LNCAP (cell line): ENCODE data around the gene CNTNAP4.

Experiments used
- TF ChIP-seq, protein P1 (sequence below): fragments of 450-650 bp; IDR thresholded peaks from 2 replicates; pipeline ENCODE4 v1.5.1; 2017; ENCODE audit warnings: mild to moderate bottlenecking

The CNTNAP4 gene

DNA sequence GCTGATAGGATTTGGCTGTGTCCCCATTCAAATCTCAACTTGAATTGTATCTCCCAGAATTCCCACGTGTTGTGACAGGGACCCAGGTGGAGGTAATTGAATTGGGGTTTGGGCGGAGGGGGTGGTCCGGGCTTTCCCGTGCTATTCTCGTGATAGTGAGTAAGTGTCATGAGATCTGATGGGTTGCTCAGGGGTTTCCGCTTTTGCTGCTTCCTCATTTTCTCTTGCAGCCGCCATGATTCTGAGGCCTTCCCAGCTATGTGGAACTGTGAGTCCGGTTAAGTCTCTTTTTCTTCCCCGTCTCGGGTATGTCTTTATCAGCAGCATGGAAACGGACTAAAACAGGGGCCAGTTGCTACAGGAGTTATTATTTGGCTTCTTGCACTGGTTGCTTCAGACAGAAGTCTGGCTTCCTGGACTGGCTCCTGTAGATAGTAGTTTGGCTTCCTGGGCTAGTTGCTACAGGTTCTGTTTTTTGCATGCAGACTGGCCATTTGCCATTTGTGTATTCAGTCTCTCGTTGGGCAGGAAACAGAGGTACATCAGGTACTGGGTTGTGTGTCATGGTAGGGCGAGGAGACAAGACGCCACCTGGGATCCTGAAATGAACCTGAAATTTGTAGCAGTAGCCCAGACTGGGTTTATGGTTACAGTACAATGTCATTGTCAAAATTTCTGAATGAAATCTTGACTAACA is 32.6 kb downstream of the CNTNAP4 start:
- TF ChIP-seq, protein P1, sequence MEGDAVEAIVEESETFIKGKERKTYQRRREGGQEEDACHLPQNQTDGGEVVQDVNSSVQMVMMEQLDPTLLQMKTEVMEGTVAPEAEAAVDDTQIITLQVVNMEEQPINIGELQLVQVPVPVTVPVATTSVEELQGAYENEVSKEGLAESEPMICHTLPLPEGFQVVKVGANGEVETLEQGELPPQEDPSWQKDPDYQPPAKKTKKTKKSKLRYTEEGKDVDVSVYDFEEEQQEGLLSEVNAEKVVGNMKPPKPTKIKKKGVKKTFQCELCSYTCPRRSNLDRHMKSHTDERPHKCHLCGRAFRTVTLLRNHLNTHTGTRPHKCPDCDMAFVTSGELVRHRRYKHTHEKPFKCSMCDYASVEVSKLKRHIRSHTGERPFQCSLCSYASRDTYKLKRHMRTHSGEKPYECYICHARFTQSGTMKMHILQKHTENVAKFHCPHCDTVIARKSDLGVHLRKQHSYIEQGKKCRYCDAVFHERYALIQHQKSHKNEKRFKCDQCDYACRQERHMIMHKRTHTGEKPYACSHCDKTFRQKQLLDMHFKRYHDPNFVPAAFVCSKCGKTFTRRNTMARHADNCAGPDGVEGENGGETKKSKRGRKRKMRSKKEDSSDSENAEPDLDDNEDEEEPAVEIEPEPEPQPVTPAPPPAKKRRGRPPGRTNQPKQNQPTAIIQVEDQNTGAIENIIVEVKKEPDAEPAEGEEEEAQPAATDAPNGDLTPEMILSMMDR: no peak

DNA sequence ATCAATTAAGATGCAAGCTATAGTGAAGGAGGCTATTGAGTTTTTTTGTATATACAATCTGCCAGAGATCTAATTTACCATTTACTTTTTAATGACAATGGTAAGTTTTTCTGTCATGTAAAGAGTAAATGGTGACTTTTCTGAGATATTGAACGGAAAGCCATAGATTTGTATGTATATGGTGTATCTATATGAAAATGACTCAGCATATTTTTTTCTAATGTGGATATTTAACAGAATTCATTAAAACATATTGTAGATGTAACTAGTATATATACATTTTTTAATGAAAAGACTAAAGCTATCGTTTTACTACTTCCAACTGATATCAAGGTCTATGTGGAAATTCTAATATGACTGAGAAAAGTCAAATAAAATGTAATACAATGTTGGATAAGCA is 34.1 kb downstream of the CNTNAP4 start:
- TF ChIP-seq, protein P1: no peak

DNA sequence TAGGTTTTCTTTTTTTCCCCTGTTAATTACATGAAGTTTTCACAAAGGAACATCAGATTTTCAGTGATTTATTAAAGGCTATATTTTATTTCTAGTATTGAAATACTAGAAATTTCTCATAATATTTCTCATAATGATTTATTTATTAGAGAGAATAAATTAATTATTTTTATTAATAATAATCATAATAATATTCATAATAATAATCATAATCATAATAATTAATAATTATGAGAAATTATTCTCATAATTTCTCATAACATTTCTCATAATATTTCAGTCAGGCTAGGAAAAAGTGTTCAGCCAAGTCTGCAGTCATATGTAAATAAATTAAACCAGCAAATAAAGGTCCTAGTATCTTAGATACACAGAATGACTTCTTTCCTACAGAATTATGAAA is 41.4 kb downstream of the CNTNAP4 start:
- TF ChIP-seq, protein P1: no peak

DNA sequence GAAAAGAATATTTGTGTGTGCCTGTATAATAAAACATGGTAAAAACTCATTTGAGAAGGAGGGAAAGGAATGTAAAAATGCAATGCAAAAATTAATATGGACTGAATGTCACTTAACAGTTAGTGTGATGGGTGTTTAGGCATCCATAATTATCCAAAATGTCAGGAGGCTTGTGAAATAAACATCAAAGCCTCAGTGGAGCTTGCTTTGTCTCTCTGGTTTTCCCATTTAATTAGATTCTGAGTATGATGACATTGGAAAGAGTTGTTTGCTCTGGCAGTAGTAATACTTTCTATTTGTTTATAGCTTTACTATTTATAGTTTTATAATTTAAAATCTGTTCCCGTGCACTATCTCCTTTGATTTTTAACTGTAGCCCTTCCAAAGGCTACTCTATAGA is 51.9 kb downstream of the CNTNAP4 start:
- TF ChIP-seq, protein P1: no peak

DNA sequence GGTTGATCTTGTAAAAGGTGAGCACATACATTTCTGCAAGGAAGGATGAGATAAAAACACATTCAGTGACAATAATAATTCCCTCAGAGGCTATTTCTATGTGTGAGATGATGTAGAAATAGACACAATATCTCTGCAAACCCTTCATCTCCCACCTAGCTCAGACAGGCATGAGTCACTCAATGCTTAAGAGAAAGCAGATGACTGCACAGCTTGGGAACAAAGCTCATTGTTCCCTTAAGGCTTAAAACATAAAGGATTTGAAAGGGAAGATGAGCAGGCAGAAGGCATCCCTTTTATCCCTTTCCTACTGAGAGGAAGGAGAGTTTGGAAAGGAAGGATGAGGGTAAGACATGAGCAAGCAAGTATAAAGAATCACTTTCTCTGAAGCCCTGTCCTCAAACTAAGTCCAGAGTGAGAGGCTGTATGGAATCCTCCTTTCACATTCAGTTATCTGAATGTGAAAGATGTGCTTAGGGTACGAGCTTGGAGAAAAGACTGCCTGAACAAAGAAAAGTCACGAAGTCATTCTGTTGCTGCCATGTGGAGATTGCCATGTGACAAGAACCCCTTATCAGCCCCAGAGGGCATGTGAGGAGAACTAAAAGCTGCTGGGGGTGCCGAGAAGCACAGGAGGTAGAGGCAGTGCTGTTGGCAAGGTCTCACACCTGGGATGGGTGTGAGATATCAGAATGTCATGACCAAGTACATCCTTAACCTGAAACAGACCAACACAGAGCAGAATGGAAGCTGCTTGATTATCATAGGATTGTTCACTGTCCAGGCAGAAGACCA is 58.2 kb downstream of the CNTNAP4 start:
- TF ChIP-seq, protein P1: no peak

DNA sequence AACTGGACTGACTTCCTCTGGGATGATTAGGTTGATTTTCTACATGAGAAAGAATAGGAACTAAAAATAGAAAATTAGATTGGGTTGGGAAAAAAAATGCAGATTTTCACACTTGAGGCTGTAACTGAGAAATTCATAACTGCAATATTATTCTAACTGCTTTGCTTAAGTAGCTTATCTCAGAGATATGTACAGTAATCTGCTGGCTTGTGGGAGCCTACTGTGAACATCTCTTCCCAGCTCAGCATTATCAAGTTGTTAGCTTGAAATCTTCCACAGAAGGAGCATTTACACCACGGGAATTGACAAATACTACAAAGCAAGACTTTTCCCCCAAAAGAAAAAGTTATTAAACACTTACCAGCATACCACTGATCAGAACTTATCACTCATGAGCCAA is 58.9 kb downstream of the CNTNAP4 start:
- TF ChIP-seq, protein P1: no peak

DNA sequence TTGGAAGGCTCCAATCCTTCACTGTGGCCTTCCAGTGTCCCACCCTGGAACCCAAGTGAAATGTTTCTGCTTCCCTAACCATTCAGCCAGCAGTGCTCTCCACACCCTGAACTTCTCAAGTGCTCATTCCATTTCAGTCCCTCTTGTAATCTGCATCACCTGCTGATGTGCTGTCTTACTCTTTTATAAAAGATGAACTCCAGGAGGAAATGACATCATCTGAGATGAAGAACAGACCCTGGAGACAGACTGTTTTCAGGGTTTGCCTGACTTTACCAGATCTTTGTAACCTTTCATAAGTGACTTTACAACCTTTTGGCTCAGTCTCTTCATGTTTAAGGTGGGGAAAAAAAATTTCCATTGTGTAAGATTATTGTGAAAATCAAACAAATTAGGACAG is 61.3 kb downstream of the CNTNAP4 start:
- TF ChIP-seq, protein P1: no peak
